ENCODE measurements around the gene NCKAP5.
A peak's percentile ranks its signal among the peaks of the same experiment; 100 is the strongest.
"Not testable (repeated sequence)": the region's sequence is repeated elsewhere in the genome, so short reads cannot be mapped to it uniquely, and the experiment has no call there.

The NCKAP5 gene

DNA sequence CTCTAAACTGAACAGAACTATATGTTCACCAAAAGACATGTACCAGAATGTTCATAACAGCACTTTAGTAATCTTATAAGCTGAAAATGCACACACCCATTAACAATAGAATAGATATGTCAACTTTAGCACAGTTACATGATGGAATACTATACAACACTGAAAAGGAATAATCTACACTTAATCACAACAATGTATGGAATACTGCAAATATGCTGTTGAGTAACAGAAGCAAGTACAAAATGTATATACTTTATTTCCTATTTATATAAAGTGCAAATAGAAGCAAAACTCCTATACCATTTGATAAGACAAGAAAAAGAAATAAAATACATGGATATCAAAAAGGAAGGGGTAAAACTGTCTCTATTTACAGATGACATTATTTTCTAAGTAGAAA, 352.8 kb downstream of the NCKAP5 start:
- TF ChIP-seq, protein P1, sequence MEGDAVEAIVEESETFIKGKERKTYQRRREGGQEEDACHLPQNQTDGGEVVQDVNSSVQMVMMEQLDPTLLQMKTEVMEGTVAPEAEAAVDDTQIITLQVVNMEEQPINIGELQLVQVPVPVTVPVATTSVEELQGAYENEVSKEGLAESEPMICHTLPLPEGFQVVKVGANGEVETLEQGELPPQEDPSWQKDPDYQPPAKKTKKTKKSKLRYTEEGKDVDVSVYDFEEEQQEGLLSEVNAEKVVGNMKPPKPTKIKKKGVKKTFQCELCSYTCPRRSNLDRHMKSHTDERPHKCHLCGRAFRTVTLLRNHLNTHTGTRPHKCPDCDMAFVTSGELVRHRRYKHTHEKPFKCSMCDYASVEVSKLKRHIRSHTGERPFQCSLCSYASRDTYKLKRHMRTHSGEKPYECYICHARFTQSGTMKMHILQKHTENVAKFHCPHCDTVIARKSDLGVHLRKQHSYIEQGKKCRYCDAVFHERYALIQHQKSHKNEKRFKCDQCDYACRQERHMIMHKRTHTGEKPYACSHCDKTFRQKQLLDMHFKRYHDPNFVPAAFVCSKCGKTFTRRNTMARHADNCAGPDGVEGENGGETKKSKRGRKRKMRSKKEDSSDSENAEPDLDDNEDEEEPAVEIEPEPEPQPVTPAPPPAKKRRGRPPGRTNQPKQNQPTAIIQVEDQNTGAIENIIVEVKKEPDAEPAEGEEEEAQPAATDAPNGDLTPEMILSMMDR (IDR thresholded peaks at IDR 0.05; ENCODE audit: low read depth, low read length), result no peak

DNA sequence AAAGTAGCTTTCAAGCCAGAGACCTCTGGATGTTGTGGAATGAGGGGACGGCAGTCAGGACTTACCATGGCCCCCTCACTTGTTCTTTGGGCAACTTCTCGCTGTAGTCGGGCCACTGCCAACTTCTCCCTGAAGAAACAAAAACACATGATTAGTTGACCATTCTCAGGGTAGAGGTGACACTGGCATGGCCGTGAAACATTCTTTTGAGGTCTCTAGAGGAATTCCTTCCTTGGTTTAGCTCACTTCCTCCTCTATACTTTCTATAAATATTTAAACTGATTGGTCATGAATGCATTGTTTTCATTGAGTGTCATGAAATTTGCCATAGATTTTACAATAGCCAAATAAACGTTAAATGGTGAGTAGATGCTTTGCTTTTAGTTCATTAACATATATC, 354.6 kb downstream of the NCKAP5 start:
- TF ChIP-seq, protein P1 (IDR thresholded peaks at IDR 0.05; ENCODE audit: low read depth, low read length), result no peak
- H3K4me3 ChIP-seq (ENCODE audit: low read depth, low read length), result no peak overlapping the region

More for the DNA sequence above, 352.8 kb downstream of the NCKAP5 start:
- H3K4me3 ChIP-seq (ENCODE audit: low read depth, low read length), result no peak overlapping the region

DNA sequence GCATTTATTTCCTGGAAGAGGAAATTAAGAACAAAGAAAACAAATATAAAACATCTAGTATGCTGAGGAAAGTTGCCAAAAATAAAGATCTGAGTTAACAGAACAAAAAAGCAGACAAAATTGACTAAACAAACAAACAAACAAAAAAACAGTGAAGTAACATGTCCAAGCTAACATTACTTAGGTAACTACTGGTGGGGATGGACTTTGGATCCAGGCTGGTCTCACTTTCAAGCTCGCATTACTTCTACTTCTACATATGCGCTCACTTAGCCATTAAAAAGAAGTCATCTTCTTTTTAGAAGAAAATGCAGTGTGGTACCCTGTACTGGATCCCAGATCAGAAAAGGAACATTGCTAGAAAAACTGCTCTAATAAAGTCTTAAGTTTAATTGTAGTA, 358.9 kb downstream of the NCKAP5 start:
- TF ChIP-seq, protein P1 (IDR thresholded peaks at IDR 0.05; ENCODE audit: low read depth, low read length), result no peak
- H3K4me3 ChIP-seq (ENCODE audit: low read depth, low read length), result no peak overlapping the region

DNA sequence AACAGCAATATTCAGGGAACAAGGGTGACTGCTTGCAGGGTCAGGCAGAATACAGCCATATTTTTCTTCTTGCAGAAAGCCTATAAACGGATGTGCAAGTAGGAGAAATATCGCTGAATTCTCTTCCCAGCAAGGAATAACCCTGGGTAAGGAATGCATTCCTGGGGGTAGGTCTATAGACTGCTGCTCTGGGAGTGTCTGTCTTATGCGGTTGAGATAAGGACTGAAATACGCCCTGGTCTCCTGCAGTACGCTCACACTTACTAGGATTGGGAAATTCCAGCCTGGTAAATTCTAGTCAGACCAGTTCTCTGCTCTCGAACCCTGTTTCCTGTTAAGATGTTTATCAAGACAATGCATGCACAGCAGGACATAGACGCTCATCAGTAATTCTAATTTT, 361.6 kb downstream of the NCKAP5 start:
- not testable (repeated sequence) for H3K4me3 ChIP-seq (ENCODE audit: low read depth, low read length)

DNA sequence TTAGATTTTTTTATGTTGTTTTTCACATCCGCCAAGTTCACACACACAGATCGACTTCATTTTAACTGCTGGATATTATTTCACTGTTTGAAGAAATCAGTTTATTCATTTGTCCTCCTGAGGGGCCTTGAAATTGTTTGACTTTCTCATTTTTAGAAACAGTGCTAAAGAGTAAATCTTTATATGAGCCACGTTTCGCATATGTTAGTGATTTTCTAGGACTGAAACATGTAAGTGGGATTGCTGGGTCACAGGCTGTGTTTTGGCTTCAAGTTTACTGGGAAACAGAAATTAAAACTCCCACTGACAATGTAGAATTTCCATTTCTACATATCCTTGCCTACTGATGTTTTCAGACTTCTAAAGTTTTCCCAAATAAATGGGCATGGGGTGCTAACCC, 363.8 kb downstream of the NCKAP5 start:
- TF ChIP-seq, protein P1 (IDR thresholded peaks at IDR 0.05; ENCODE audit: low read depth, low read length), result no peak

DNA sequence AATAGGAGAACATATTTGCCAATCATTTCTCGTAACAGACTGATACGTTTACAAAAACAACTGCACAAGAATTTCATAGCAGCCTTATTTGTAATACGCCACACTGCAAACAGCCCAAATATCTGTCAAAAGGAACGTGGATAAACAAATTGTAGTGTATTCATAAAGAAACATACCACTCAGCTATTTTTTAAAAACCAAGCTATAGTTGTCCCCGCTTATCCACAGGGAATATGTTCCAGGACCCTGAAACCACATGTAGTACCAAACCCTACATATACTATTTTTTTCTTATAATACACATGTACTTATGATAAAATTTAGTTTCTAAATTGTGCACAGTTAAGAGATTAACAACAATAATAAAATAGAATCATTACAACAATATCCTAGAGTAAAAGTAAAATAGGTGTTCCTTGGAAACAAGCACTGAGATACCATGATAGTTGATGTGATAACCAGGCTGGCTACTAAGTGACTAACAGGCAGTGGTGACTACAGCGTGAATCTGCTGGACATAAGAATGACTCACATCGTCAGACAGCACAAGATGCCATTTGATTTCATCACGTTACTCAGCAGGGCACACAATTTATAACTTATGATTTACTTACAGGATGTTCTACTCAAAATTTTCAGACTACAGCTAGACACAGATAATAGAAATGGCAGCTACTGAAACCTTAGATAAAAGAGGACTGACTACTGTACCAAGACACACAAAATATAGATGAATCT, 367.4 kb downstream of the NCKAP5 start:
- H3K4me3 ChIP-seq (ENCODE audit: low read depth, low read length), result peak overlapping the region; percentile 24; the same call in 1 of the 2 replicates
- TF ChIP-seq, protein P1 (IDR thresholded peaks at IDR 0.05; ENCODE audit: low read depth, low read length), result no peak

More for the DNA sequence above, 363.8 kb downstream of the NCKAP5 start:
- no peak overlapping the region for H3K4me3 ChIP-seq (ENCODE audit: low read depth, low read length)

DNA sequence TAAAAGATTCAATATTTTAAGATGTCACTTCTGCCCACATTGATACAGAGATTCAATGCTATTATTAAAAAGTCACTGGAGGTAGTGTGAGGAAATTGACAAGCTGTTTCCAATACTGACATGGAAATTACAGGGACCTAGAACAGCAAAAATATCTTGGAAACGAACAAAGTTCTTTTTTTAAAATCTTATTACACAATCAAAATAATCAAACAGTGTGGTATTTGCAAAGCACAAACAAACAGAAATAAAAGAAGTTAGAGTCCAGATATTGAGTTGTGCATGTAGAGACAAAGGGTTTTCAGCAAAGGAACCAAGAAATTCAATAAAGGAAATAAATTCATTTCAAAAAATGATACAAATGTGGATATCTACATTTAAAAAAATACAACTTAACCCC, 369.6 kb downstream of the NCKAP5 start:
- no peak overlapping the region for H3K4me3 ChIP-seq (ENCODE audit: low read depth, low read length)
- TF ChIP-seq, protein P1 (IDR thresholded peaks at IDR 0.05; ENCODE audit: low read depth, low read length), result no peak

DNA sequence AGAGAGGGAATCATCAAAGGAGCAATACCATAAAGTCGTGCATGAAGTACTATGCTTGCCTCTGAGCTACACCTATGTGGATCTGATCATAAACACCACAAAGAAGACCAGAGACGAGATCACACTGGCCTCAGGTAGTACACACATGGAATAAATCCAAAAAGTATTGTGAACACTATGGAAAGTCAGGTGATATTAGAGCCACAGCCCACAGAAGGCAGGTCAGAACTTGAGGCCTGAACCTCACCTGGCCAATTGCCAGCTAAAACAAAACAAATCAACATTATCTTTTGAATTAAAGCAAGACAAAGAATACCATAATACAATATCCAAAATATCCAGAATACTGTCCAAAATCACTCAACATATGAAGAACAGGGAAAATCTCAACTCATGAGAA, 371.1 kb downstream of the NCKAP5 start:
- H3K4me3 ChIP-seq (ENCODE audit: low read depth, low read length), result no peak overlapping the region
- TF ChIP-seq, protein P1 (IDR thresholded peaks at IDR 0.05; ENCODE audit: low read depth, low read length), result no peak
